Measurements from ENCODE around the gene APBA3. TPM values are rescaled to one million over a fixed set of nuclear protein-coding genes. Genes with fewer than 3 reads are reported as not detected.

The APBA3 gene
- total RNA-seq, 1 experiment from 2014 or later: 19.3 TPM

DNA sequence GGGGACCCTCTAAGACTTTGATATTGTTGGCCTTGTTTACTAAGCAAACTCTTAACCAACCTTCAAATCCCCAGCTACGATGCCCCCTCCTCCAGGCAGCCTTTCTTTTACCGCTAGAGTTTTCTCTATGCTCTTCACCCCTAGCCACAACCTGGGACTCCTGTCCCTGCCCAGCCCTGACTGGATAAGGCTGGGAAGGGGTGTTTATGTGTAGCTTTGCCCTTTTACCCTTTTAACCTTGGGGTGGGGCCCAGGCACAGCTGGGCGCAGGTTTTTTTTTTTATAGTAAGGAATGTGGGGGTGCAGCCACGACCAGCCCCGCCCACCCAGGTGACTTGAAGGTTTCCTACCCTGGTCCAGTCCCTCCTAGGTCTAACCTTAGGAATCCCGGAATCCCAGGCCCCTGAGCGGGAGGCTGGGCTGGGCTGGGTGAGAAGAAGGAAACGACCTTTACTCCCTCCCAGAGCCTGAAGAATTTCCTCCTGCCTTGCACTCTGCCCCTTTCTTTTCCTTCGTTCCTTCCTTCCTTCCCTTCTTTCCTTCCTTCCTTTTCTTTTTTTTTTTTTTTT, 41.1 kb downstream of the APBA3 start:
- no peak for DNase-seq (ENCODE audit: low read depth)

DNA sequence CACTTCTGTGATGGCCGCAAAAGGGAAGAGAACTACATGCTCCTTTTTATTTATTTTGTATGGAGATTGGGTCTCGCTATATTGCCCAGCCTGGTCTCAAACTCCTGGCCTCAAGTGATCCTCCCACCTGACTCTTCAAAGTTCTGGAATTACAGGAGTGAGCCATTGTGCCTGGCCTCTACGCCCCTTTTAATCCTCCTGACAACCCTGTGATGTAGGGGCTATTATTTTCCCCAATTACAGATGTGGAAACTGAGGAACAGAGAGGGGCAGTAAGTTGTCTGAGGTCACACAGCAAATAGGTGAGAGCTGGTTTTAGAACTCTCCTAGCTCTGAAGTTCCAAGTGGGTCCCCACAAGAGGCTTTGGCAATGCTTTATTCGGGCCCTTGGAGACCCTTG, 41.6 kb downstream of the APBA3 start:
- no peak for DNase-seq (ENCODE audit: low read depth)

DNA sequence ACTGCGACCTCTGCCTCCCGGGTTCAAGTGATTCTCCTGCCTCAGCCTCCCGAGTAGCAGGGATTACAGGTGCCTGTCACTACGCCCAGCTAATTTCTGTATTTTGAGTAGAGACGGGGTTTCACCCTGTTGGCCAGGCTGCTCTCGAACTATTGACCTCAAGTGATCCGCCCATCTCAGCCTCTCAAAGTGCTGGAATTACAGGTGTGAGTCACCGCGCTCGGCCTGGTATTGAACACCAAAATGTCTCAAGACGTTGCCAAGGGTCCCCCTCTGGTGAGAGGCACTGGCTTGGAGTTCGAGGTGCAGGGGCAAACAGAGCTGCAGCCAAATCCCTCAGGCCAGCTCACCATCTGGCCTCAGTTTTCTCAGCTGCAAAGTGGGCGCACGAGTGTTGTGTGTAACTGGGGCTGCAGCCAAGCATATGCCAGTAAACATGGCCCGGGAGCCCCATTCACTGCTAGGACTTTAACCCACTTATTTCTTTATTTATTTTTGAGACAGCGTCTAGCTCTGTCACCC, 45.3 kb downstream of the APBA3 start:
- no peak for DNase-seq (ENCODE audit: low read depth)

DNA sequence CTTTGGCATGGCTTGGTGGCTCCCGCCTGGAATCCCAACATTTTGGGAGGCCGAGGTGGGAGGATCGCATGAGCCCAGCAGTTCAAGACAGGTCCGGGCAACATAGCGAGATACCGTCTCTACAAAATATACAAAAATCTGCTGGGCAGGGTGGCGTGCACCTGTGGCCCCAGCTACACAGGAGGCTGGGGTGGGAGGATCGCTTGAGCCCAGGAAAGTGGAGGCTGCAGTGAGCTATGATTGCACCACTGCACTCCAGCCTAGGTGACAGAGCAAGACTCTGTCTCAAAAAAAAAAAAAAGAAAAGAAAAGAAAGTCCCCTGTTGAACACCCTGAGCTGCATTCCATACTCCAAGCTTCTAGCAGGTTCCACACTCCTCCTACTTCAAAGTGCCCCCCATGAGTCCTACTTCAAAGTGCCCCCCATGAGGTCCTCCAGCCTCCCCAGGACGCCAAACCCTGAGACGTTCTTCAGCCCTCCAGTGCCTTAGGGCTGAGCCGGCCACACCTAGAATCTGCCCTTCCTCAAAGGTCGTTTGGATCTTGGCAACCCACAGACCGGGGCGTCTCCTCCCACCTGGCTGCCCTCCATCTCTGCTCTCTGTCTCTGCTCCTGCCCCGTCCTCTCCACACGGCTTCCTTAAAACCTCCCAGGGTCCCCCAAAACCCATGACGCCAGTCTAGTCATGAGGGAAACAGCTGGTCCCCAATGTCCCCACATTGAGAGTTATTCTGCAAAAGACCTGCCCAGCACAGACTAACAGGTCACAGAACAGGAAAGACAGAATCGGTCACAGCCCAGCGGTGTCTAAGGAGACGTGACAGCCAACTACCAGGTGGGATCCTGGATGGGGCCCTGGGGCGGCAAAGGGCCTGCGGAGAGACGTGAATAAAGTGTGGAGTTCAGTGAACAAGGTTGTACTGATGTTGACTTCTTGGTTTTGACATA, 48.6 kb downstream of the APBA3 start:
- DNase-seq (ENCODE audit: low read depth): no peak

DNA sequence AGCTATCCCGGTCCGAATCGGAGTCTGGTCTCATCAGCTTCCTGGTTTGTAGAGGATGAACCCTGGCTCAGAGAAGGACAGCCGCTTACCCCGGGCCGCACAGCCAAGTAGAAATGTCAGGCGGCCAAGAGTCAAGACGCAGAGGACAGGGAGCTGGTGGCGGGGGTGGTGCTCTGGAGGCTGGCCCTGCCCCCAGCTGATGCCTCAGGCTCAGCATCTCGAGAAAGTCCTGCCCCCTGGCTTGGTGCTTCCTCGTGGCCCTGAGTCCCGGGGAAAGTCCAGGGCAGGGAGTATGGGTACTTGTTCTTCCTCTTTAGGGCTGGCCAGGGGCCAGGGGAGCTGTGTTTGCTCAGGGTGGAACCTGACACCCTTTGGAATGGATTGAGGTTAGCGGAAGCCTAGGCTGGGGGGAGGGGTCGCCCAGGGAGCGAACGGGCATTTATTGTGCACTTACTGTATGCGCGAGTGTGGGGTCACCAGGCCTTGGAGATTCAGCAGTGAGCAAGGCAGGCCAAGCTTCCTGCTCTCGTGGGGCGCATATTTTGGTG, 51.2 kb downstream of the APBA3 start:
- DNase-seq (ENCODE audit: low read depth): peak; percentile 14

DNA sequence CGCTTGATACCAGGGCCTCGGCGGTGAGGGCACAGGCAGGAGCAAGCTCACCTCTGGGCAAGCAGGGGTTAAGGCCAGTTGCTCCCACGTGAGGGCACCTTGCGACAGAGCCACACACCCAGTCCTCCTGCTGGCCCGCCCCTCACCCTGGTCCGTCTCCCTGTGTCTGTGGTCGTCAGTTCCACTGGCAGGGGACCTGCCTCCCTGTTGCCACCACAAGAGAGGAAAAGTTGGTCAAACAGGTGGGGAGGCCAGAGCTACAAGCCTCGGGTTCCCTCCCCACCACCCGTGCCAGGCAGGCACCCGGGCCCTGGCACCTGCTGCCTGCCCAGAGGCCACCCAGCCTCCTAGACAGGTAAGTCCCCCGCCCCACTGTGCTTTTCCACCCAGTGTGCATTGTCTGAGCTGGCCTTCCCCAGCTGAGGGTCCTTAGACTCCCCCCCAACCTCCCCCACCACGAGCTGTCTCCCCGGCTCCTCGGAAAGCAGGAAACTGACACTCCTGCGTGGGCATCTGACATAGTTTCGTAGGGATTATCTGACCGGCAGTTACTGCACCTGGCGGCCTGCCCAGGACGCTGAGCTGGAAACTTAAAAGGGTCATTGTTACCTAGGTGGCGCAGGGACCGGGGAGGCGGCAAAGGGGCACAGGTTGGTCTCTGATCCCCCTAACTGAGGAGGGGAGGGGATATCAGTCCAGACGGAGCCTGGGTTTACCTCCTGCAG, 53.1 kb downstream of the APBA3 start, which contains the start of gene TJP3:
TJP3 (plus strand) TSS at position 178 of the 725 bp plus-strand sequence. CDS start 20,049 bp downstream, outside the sequence.
- no peak for DNase-seq (ENCODE audit: low read depth)

DNA sequence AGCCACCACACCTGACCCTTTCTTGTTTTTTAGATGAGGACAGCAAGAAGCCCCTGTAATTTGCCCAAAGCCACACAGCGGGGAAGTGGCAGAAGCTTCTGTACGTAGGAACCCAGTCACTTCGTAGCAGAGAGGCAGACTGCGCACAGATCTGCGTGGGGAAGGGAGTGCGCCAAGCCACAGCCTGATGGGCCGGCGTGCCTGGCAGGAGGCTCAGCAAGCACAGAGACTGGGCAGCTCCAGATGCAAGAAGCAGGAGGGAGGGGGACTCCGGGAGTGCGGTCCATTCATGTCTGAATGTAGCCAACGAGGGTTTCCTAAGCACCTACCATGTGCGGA, 53.7 kb downstream of the APBA3 start:
- DNase-seq (ENCODE audit: low read depth): no peak

DNA sequence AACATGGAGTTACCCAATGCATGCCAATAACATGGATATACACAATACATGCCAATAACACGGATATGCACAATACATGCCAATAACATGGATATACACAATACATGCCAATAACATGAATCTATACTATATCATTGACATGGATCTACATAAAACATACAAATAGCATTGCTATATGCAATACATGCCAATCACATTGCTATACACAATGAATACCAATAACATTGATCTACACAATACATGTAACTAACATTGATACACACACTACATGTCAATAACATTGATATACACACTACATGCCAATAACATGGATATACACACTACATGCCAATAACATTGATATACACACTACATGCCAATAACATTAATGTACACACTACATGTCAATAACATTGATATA, 60.3 kb downstream of the APBA3 start:
- DNase-seq (ENCODE audit: low read depth): no peak

Other genes starting within 250 kb of the APBA3 start
- gene TEKTIP1, start 222.5 kb downstream of the APBA3 start, total RNA-seq (2014; rRNA removed): not detected in 2 replicates
- gene MFSD12, start 204.1 kb downstream of the APBA3 start, total RNA-seq (2014; rRNA removed): 115 and 145 TPM in 2 replicates
- gene HMG20B, start 188.7 kb downstream of the APBA3 start, total RNA-seq (2014; rRNA removed): 127 and 135 TPM in 2 replicates
- 0.06 and 0.17 TPM in 2 replicates for gene GIPC3, start 176.2 kb downstream of the APBA3 start, total RNA-seq (2014; rRNA removed)
- 0.57 and 0.64 TPM in 2 replicates for gene TBXA2R, start 154.8 kb downstream of the APBA3 start, total RNA-seq (2014; rRNA removed)
- 32.3 and 35.8 TPM in 2 replicates for gene CACTIN, start 134.9 kb downstream of the APBA3 start, total RNA-seq (2014; rRNA removed)
- gene PIP5K1C, start 61.2 kb downstream of the APBA3 start, total RNA-seq (2014; rRNA removed): 26.4 and 29.0 TPM in 2 replicates
- gene TJP3, start 53.3 kb downstream of the APBA3 start, total RNA-seq (2014; rRNA removed): not detected in 2 replicates
- gene MRPL54, start 990 bp upstream of the APBA3 start, total RNA-seq (2014; rRNA removed): 38.0 and 50.2 TPM in 2 replicates
- not detected in 2 replicates for gene RAX2, start 10.5 kb upstream of the APBA3 start, total RNA-seq (2014; rRNA removed)
- not detected in 2 replicates for gene MATK, start 24.7 kb upstream of the APBA3 start, total RNA-seq (2014; rRNA removed)
- gene ZFR2, start 107.3 kb upstream of the APBA3 start, total RNA-seq (2014; rRNA removed): not detected in 2 replicates
- gene ATCAY, start 119.0 kb upstream of the APBA3 start, total RNA-seq (2014; rRNA removed): 0.06 TPM in 1 of 2 replicates, not detected in the other
- not detected in 2 replicates for gene NMRK2, start 171.4 kb upstream of the APBA3 start, total RNA-seq (2014; rRNA removed)
- 135 and 150 TPM in 2 replicates for gene DAPK3, start 209.4 kb upstream of the APBA3 start, total RNA-seq (2014; rRNA removed)
- gene EEF2, start 223.8 kb upstream of the APBA3 start, total RNA-seq (2014; rRNA removed): 2,004 and 2,150 TPM in 2 replicates
- gene PIAS4, start 246.0 kb upstream of the APBA3 start, total RNA-seq (2014; rRNA removed): 17.6 and 18.1 TPM in 2 replicates